PC-3 (cell line): ENCODE data around the gene CHST9.

Experiments used
- EZH2 ChIP-seq: fragments of 300-600 bp; sonication (generic); IDR thresholded peaks from one replicate; pipeline ENCODE4 v1.6.1; 2017; ENCODE audit warnings: antibody characterized with exemption, mild to moderate bottlenecking, low read length; ENCODE audit not compliant: unreplicated experiment
- EZH2phosphoT487 ChIP-seq: fragments of 300-600 bp; sonication (generic); IDR thresholded peaks from 2 replicates; pipeline ENCODE4 v1.6.1; 2018; ENCODE audit warnings: mild to moderate bottlenecking, antibody characterized with exemption, low read length, borderline replicate concordance
- TF ChIP-seq, protein P1 (sequence below): fragments of 300-600 bp; sonication (generic); conservative IDR thresholded peaks from 2 replicates; pipeline ENCODE4 v1.5.1; 2017; ENCODE audit warnings: antibody characterized with exemption, low read depth, mild to moderate bottlenecking, low read length

DNA sequence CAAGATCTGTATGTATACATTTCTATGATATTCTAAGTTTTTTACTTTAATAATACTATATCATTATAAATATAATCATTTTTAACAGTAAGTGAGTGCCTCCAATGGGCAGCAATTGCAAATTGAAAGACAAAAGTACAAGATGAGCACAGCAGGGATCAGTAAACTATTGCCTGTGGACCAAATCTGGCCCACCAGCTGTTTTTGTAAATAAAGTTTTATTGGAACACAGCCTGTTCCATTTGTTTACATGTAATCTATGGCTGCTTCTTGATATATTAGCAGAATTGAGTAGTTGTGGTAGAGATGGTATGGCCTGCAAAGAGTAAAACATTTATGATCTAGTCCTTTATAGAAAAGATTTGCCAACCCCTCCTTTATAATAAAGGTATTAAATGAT, 43.2 kb downstream of the CHST9 start:
- TF ChIP-seq, protein P1, sequence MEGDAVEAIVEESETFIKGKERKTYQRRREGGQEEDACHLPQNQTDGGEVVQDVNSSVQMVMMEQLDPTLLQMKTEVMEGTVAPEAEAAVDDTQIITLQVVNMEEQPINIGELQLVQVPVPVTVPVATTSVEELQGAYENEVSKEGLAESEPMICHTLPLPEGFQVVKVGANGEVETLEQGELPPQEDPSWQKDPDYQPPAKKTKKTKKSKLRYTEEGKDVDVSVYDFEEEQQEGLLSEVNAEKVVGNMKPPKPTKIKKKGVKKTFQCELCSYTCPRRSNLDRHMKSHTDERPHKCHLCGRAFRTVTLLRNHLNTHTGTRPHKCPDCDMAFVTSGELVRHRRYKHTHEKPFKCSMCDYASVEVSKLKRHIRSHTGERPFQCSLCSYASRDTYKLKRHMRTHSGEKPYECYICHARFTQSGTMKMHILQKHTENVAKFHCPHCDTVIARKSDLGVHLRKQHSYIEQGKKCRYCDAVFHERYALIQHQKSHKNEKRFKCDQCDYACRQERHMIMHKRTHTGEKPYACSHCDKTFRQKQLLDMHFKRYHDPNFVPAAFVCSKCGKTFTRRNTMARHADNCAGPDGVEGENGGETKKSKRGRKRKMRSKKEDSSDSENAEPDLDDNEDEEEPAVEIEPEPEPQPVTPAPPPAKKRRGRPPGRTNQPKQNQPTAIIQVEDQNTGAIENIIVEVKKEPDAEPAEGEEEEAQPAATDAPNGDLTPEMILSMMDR, result no peak
- TF ChIP-seq EZH2, result no peak
- TF ChIP-seq EZH2phosphoT487, result no peak
